ENCODE measurements around the gene BSDC1. TPM values are rescaled to one million over a fixed set of nuclear protein-coding genes. Genes with fewer than 3 reads are reported as not detected.

Gene BSDC1
- total and polyA plus RNA-seq, 2 of the 13 experiments (the other 11 are each of a cell fraction or from before 2014, with no cell fraction given) = 40.3 to 64.2 TPM

- TF ChIP-seq ZNF337 (CRISPR knock-in tag; IDR thresholded peaks at IDR 0.05; ENCODE audit: borderline replicate concordance, low read depth) = no peak
- TF ChIP-seq AGO2 (optimal IDR thresholded peaks at IDR 0.05; ENCODE audit: low read depth, low read length) = peak; percentile 81
- no peak for TF ChIP-seq CREB3 (CRISPR knock-in tag; IDR thresholded peaks at IDR 0.05)
- TF ChIP-seq RFX1 (IDR thresholded peaks at IDR 0.05) = no peak
- no peak for TF ChIP-seq ZBTB39 (CRISPR knock-in tag; IDR thresholded peaks at IDR 0.05)
These were observed 32.4 kb downstream of the BSDC1 start (continued) for GRCh38 chr1:32361674-32362473.

- Histone ChIP-seq H3K79me2 (ENCODE audit: insufficient read depth, low read length) (no peaks in the 10 kb centered on the region), H3K4me1 (ENCODE audit: insufficient read depth, low read length) (peaks cover 26% of the 10 kb centered on the region), H3K4me3 (replicated peaks in 1 of 3; ENCODE audit: insufficient read depth in 1 of 3, low read depth in 2 of 3, low read length in 3 of 3) (no peak overlapping the region), H3K4me2 (ENCODE audit: low read depth, low read length) (no peak overlapping the region), H4K20me1 (ENCODE audit: insufficient read depth, low read length) (no peaks in the 10 kb centered on the region), H3K27ac (ENCODE audit: extremely low read length, insufficient read depth, low read length) (no peak overlapping the region), H2AFZ (ENCODE audit: low read length) (no peak overlapping the region), H3K9ac (ENCODE audit: insufficient read depth, low read depth, low read length) (no peak overlapping the region), H3K27me3 (ENCODE audit: control insufficient read depth in 1 of 2, insufficient read depth in 2 of 2, low read length in 2 of 2) (no peaks in the 10 kb centered on the region), H3K36me3 (replicated peaks in 1 of 2; ENCODE audit: control insufficient read depth in 1 of 2, insufficient read depth in 2 of 2, low read length in 2 of 2) (peaks cover 2 to 27% of the 10 kb centered on the region in 2 experiments), H3K9me3 (ENCODE audit: low read length) (no peaks in the 10 kb centered on the region)
- BruUV-seq (replicated peaks) = no TSS peak
- no peak for FAIRE-seq
- ChIA-PET POLR2A (interaction anchor here (1.3 kb wide), 1 partner anchor 10 kb away, joined by 5 read pairs; no protein-coding TSS in a partner anchor), CTCF (ENCODE audit: low intra/inter-chr PET ratio, low total read pairs) (no interaction called here)
- TF ChIP-seq ZFP91 (CRISPR knock-in tag; IDR thresholded peaks at IDR 0.05; ENCODE audit: borderline replicate concordance) = no peak
- peak; percentile 94 for TF ChIP-seq AGO2 (optimal IDR thresholded peaks at IDR 0.05; ENCODE audit: low read depth, low read length)
- peak; percentile 64; the same call in 1 of the 2 replicates for TF ChIP-seq RBFOX2 (IDR thresholded peaks at IDR 0.05; ENCODE audit: low read depth, low read length)
- ATAC-seq = no peak
- WGBS (ENCODE audit: low lambda C conversion rate) = 96% methylated on average over 35 of the region's 35 CpGs
- intact Hi-C loops (cut with micrococcal nuclease; ENCODE audit: unreplicated experiment) (no loop called here), in situ Hi-C loops (cut with HindIII; ENCODE audit: extremely low pct_ligation_motif_present, low pct_unique_long_range_greater_than_20kb) (no loop called here)
- no peak for DNase-seq (ENCODE audit: low spot score)
These were observed 33.0 kb downstream of the BSDC1 start for GRCh38 chr1:32361308-32361673.

All from HepG2 (cell line).